Measurements from ENCODE around the gene SDC3.

SDC3 gene

GRCh38 chr1:30889511-30889910, 19.0 kb downstream of the SDC3 start:
- ATAC-seq (ENCODE audit: insufficient read depth, low read depth) (no peak), DNase-seq (no peak)
- Histone ChIP-seq H3K9ac (ENCODE audit: low read depth, low read length) (no peak overlapping the region), H2AFZ (ENCODE audit: low read depth, low read length) (no peak overlapping the region), H4K20me1 (ENCODE audit: insufficient read depth, low read length) (0 out of 2 replicates have a peak, but pooled peaks cover 5% of the 10 kb centered on the region), H3K79me2 (ENCODE audit: insufficient read depth, low read length) (no peaks in the 10 kb centered on the region), H3K4me1 (ENCODE audit: insufficient read depth, low read length) (no peaks in the 10 kb centered on the region), H3K4me3 (ENCODE audit: low read depth in 1 of 2, low read length in 2 of 2) (no peak overlapping the region), H3K27me3 (ENCODE audit: insufficient read depth, low read length, poor library complexity) (peaks cover 1% of the 10 kb centered on the region), H3K4me2 (ENCODE audit: insufficient read depth, low read length) (no peak overlapping the region), H3K9me3 (ENCODE audit: insufficient read depth, low read length, severe bottlenecking) (no peaks in the 10 kb centered on the region), H3K36me3 (ENCODE audit: insufficient read depth, low read length) (no peaks in the 10 kb centered on the region), H3K27ac (ENCODE audit: low read length) (no peak overlapping the region)
- TF ChIP-seq, protein P1, sequence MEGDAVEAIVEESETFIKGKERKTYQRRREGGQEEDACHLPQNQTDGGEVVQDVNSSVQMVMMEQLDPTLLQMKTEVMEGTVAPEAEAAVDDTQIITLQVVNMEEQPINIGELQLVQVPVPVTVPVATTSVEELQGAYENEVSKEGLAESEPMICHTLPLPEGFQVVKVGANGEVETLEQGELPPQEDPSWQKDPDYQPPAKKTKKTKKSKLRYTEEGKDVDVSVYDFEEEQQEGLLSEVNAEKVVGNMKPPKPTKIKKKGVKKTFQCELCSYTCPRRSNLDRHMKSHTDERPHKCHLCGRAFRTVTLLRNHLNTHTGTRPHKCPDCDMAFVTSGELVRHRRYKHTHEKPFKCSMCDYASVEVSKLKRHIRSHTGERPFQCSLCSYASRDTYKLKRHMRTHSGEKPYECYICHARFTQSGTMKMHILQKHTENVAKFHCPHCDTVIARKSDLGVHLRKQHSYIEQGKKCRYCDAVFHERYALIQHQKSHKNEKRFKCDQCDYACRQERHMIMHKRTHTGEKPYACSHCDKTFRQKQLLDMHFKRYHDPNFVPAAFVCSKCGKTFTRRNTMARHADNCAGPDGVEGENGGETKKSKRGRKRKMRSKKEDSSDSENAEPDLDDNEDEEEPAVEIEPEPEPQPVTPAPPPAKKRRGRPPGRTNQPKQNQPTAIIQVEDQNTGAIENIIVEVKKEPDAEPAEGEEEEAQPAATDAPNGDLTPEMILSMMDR (IDR thresholded peaks at IDR 0.05; ENCODE audit: borderline replicate concordance, extremely low read depth, low read length, poor library complexity, severe bottlenecking): no peak
- TF ChIP-seq EZH2 (IDR thresholded peaks at IDR 0.05; ENCODE audit: borderline replicate concordance, low read depth, low read length, severe bottlenecking): no peak

GRCh38 chr1:30888975-30889374, 19.6 kb downstream of the SDC3 start:
- Histone ChIP-seq H3K79me2 (ENCODE audit: insufficient read depth, low read length) (no peaks in the 10 kb centered on the region), H3K4me3 (ENCODE audit: low read depth in 1 of 2, low read length in 2 of 2) (no peak overlapping the region), H3K4me2 (ENCODE audit: insufficient read depth, low read length) (no peak overlapping the region), H3K27ac (ENCODE audit: low read length) (no peak overlapping the region), H3K9me3 (ENCODE audit: insufficient read depth, low read length, severe bottlenecking) (no peaks in the 10 kb centered on the region), H3K36me3 (ENCODE audit: insufficient read depth, low read length) (no peaks in the 10 kb centered on the region), H3K27me3 (ENCODE audit: insufficient read depth, low read length, poor library complexity) (peaks cover 4% of the 10 kb centered on the region), H3K9ac (ENCODE audit: low read depth, low read length) (no peak overlapping the region), H4K20me1 (ENCODE audit: insufficient read depth, low read length) (0 out of 2 replicates have a peak, but pooled peaks cover 4% of the 10 kb centered on the region), H2AFZ (ENCODE audit: low read depth, low read length) (no peak overlapping the region), H3K4me1 (ENCODE audit: insufficient read depth, low read length) (no peaks in the 10 kb centered on the region)
- DNase-seq (no peak), ATAC-seq (ENCODE audit: insufficient read depth, low read depth) (no peak)
- no peak for TF ChIP-seq EZH2 (IDR thresholded peaks at IDR 0.05; ENCODE audit: borderline replicate concordance, low read depth, low read length, severe bottlenecking)
- TF ChIP-seq, protein P1 (IDR thresholded peaks at IDR 0.05; ENCODE audit: borderline replicate concordance, extremely low read depth, low read length, poor library complexity, severe bottlenecking): no peak

DNA sequence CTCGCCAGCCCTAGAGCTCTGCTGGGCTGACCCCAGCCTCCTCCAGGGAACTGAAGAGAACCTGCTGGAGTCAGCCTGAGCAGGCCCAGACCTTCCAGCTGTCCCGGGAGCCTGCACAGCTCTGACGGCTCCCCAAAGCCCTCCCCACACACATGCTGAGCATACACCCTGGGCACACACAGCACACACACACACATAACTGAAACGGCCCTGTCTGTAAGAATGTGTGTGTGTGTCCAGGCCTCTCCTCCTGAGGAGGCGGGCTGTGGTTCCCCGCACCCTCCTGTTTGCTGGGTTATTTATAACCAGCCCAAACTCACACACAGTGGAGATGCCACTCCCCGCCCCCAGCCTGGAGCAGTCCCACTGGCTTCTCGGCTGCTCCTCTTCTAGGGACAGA, 20.2 kb downstream of the SDC3 start:
- Histone ChIP-seq H3K4me3 (ENCODE audit: low read depth in 1 of 2, low read length in 2 of 2) (no peak overlapping the region), H3K9me3 (ENCODE audit: insufficient read depth, low read length, severe bottlenecking) (no peaks in the 10 kb centered on the region), H3K4me2 (ENCODE audit: insufficient read depth, low read length) (no peak overlapping the region), H4K20me1 (ENCODE audit: insufficient read depth, low read length) (0 out of 2 replicates have a peak, but pooled peaks cover 3% of the 10 kb centered on the region), H3K27me3 (ENCODE audit: insufficient read depth, low read length, poor library complexity) (peaks cover 4% of the 10 kb centered on the region), H3K27ac (ENCODE audit: low read length) (no peak overlapping the region), H3K4me1 (ENCODE audit: insufficient read depth, low read length) (no peaks in the 10 kb centered on the region), H3K79me2 (ENCODE audit: insufficient read depth, low read length) (no peaks in the 10 kb centered on the region), H3K36me3 (ENCODE audit: insufficient read depth, low read length) (no peaks in the 10 kb centered on the region), H2AFZ (ENCODE audit: low read depth, low read length) (no peak overlapping the region), H3K9ac (ENCODE audit: low read depth, low read length) (no peak overlapping the region)
- ATAC-seq (ENCODE audit: insufficient read depth, low read depth) (no peak), DNase-seq (no peak)
- no peak for TF ChIP-seq EZH2 (IDR thresholded peaks at IDR 0.05; ENCODE audit: borderline replicate concordance, low read depth, low read length, severe bottlenecking)
- TF ChIP-seq, protein P1 (IDR thresholded peaks at IDR 0.05; ENCODE audit: borderline replicate concordance, extremely low read depth, low read length, poor library complexity, severe bottlenecking): no peak
